DOHH2 (cell line): Measurements from ENCODE around the gene TMEM154.

Experiments
- EZH2phosphoT487 ChIP-seq: fragments of 200-600 bp; sonication (generic); IDR thresholded peaks from 2 replicates; pipeline ENCODE4 v1.6.1; 2017; ENCODE audit warnings: borderline replicate concordance, mild to moderate bottlenecking, antibody characterized with exemption, low read length, moderate library complexity, mixed read lengths
- TF ChIP-seq, protein P1 (sequence below): fragments of 200-600 bp; sonication (generic); IDR thresholded peaks from one replicate; pipeline ENCODE4 v1.5.1; 2014; ENCODE audit warnings: antibody characterized with exemption, mild to moderate bottlenecking, low read depth, low read length; ENCODE audit not compliant: poor library complexity, severe bottlenecking

DNA sequence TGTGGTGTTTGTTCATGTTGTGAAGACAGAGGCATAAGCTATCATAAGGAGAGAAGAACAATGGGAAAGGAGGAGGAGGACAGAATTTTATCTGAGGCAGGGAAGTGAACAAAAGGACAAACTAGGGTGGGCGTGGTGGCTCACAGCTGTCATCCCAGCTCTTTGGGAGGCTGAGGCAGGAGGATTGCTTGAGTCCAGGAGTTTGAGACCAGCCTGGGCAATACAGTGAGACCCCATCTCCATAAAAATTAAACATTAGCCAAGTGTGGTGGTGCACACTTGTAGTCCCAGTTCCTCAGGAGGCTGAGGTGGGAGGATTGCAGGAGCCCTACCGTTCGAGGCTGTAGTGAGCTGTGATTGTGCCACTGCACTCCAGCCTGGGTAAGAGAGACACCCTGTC is 49.9 kb downstream of the TMEM154 start:
- TF ChIP-seq, protein P1, sequence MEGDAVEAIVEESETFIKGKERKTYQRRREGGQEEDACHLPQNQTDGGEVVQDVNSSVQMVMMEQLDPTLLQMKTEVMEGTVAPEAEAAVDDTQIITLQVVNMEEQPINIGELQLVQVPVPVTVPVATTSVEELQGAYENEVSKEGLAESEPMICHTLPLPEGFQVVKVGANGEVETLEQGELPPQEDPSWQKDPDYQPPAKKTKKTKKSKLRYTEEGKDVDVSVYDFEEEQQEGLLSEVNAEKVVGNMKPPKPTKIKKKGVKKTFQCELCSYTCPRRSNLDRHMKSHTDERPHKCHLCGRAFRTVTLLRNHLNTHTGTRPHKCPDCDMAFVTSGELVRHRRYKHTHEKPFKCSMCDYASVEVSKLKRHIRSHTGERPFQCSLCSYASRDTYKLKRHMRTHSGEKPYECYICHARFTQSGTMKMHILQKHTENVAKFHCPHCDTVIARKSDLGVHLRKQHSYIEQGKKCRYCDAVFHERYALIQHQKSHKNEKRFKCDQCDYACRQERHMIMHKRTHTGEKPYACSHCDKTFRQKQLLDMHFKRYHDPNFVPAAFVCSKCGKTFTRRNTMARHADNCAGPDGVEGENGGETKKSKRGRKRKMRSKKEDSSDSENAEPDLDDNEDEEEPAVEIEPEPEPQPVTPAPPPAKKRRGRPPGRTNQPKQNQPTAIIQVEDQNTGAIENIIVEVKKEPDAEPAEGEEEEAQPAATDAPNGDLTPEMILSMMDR: no peak
- no peak for TF ChIP-seq EZH2phosphoT487
